Stomach (tissue), 4 donors: Measurements from ENCODE around the gene NEBL.

Experiments used
- CTCF ChIP-seq, 7 experiments: fragments of 450-650 bp in 4 of 7; fragments of 200-600 bp in 3 of 7; sonication (generic) in 3 of 7; IDR thresholded peaks; one replicate each; pipeline ENCODE4 v1.5.1; 2016 to 2019; ENCODE audit warnings: antibody characterized with exemption in 7 of 7, control low read depth in 2 of 7, mild to moderate bottlenecking in 1 of 7
- EP300 ChIP-seq: sonication (generic); formaldehyde crosslinking; IDR thresholded peaks from one replicate; pipeline ENCODE4 v1.6.1; 2017; ENCODE audit warnings: antibody characterized with exemption
- POLR2A ChIP-seq, 4 donors: fragments of 450-650 bp; IDR thresholded peaks; one replicate each; pipeline ENCODE4 v1.6.1; 2016; ENCODE audit warnings: antibody characterized with exemption in 4 of 4, control low read depth in 2 of 4, mild to moderate bottlenecking in 1 of 4, moderate library complexity in 1 of 4
- POLR2AphosphoS5 ChIP-seq, 3 donors: sonication (generic); formaldehyde crosslinking; IDR thresholded peaks; one replicate each; pipeline ENCODE4 v1.6.1; 2016; ENCODE audit warnings: antibody characterized with exemption in 3 of 3

- TF ChIP-seq POLR2A (IDR thresholded peaks at IDR 0.05) (no peak), CTCF (IDR thresholded peaks at IDR 0.05) (no peak), POLR2AphosphoS5 (IDR thresholded peaks at IDR 0.05) (no peak), EP300 (no peak)
Observed at GRCh38 chr10:20911626-20912025, 14.5 kb upstream of the NEBL start.
